ENCODE data around the gene ARPC2.
A peak's percentile ranks its signal among the peaks of the same experiment; 100 is the strongest.

The ARPC2 gene

GRCh38 chr2:218291318-218292047 is 74.5 kb downstream of the ARPC2 start:
- no peak for DNase-seq

GRCh38 chr2:218292048-218293014 is 75.3 kb downstream of the ARPC2 start, which contains the start of gene TMBIM1:
TMBIM1 (minus strand) TSS chr2:218292503; CDS start chr2:218282141, 10,362 bp downstream.
- DNase-seq: peak; percentile 70

GRCh38 chr2:218293715-218294429 is 76.9 kb downstream of the ARPC2 start:
- DNase-seq: no peak

- no peak for DNase-seq
Observed at GRCh38 chr2:218294430-218295022, 77.5 kb downstream of the ARPC2 start.

GRCh38 chr2:218295029-218295428 is 78.0 kb downstream of the ARPC2 start:
- no peak for DNase-seq

- DNase-seq: no peak
Observed at GRCh38 chr2:218296200-218296599, 79.2 kb downstream of the ARPC2 start.

- no peak for DNase-seq
Observed at GRCh38 chr2:218296847-218297246, 79.9 kb downstream of the ARPC2 start.

GRCh38 chr2:218298314-218298875 is 81.4 kb downstream of the ARPC2 start:
- DNase-seq: no peak

- DNase-seq: no peak
Observed at GRCh38 chr2:218300141-218300540, 83.2 kb downstream of the ARPC2 start.

GRCh38 chr2:218301176-218301819 is 84.3 kb downstream of the ARPC2 start:
- peak; percentile 66 for DNase-seq

Measured in T1000 (cell line).